IMR-90 (cell line): ENCODE data around the gene LAMC3. TPM values are rescaled to one million over a fixed set of nuclear protein-coding genes. Genes with fewer than 3 reads are reported as not detected.

Source experiments
- ATAC-seq: fragments of 200-7000 bp; cut with Tn5 transposase; 2 replicates; pipeline ENCODE4 v1.9.1; 2020; ENCODE audit warnings: low read depth, mild to moderate bottlenecking, moderate library complexity
- BruUV-seq: library from RNA; stranded (reverse); fragments of 400-500 nt; replicated peaks from 2 replicates; lab custom pipeline; 2021; lab: Mats Ljungman, UMichigan
- CTCF ChIA-PET: fragments of 300-600 bp; formaldehyde crosslinking; extraction: SDS; loops from one replicate; lab custom pipeline; 2021; ENCODE audit warnings: antibody characterized with exemption; lab: Yijun Ruan, JAX
- POLR2A ChIA-PET: fragments of 300-600 bp; sonication (Branson Sonifier 250); formaldehyde crosslinking; loops from one replicate; lab custom pipeline; 2022; ENCODE audit warnings: antibody characterized with exemption; ENCODE audit not compliant: unreplicated experiment; lab: Charles Lee
- DNase-seq: peaks from one replicate; pipeline ENCODE4 v3.0.0; 2013
- H2AFZ ChIP-seq: replicated peaks from 2 replicates; pipeline ENCODE3; 2013; ENCODE audit warnings: low read length, mild to moderate bottlenecking; ENCODE audit not compliant: poor library complexity
- H2AK5ac ChIP-seq: 2 replicates; pipeline ENCODE4 v1.6.1; 2013; ENCODE audit warnings: low read depth, low read length, inconsistent platforms
- H2AK9ac ChIP-seq: replicated peaks from 2 replicates; pipeline ENCODE3; 2013; ENCODE audit warnings: mild to moderate bottlenecking, low read depth, low read length, moderate library complexity; ENCODE audit not compliant: poor library complexity
- H2BK120ac ChIP-seq: 2 replicates; pipeline ENCODE4 v1.6.1; 2013; ENCODE audit warnings: low read depth, low read length, inconsistent platforms
- H2BK15ac ChIP-seq: 3 replicates; pipeline ENCODE4 v1.6.1; 2013; ENCODE audit warnings: low read depth, low read length, inconsistent platforms
- H2BK20ac ChIP-seq: 2 replicates; pipeline ENCODE4 v1.6.1; 2013; ENCODE audit warnings: low read depth, mild to moderate bottlenecking, inconsistent platforms, low read length, moderate library complexity
- H2BK5ac ChIP-seq: 2 replicates; pipeline ENCODE4 v1.6.1; 2013; ENCODE audit warnings: mild to moderate bottlenecking, low read depth, low read length, inconsistent platforms; ENCODE audit not compliant: poor library complexity, severe bottlenecking
- H3K14ac ChIP-seq: replicated peaks from 2 replicates; pipeline ENCODE4 v1.6.1; 2013; ENCODE audit warnings: low read depth, low read length, inconsistent platforms
- H3K18ac ChIP-seq: 2 replicates; pipeline ENCODE4 v1.6.1; 2013; ENCODE audit warnings: low read depth, low read length, control low read depth
- H3K23ac ChIP-seq: 2 replicates; pipeline ENCODE4 v1.6.1; 2013; ENCODE audit warnings: low read depth, low read length, inconsistent platforms
- H3K27ac ChIP-seq: 2 replicates; pipeline ENCODE4 v1.5.1; 2013; ENCODE audit warnings: mild to moderate bottlenecking, control low read depth, low read length; ENCODE audit not compliant: insufficient read depth
- H3K27me3 ChIP-seq: 2 replicates; pipeline ENCODE4 v1.6.1; 2013; ENCODE audit warnings: low read length; ENCODE audit not compliant: control insufficient read depth, insufficient read depth
- H3K36me3 ChIP-seq: 2 replicates; pipeline ENCODE4 v1.6.1; 2013; ENCODE audit warnings: low read length, mixed read lengths; ENCODE audit not compliant: control insufficient read depth, insufficient read depth
- H3K4ac ChIP-seq: 2 replicates; pipeline ENCODE4 v1.6.1; 2013; ENCODE audit warnings: low read depth, low read length, inconsistent platforms
- H3K4me1 ChIP-seq: 2 replicates; pipeline ENCODE4 v1.6.1; 2013; ENCODE audit warnings: low read length, mixed read lengths; ENCODE audit not compliant: control insufficient read depth, insufficient read depth
- H3K4me2 ChIP-seq: 2 replicates; pipeline ENCODE4 v1.6.1; 2013; ENCODE audit warnings: low read depth, mild to moderate bottlenecking, control low read depth, low read length, moderate library complexity
- H3K4me3 ChIP-seq: 2 replicates; pipeline ENCODE4 v1.5.1; 2013; ENCODE audit warnings: low read depth, mild to moderate bottlenecking, control low read depth, low read length, moderate library complexity; ENCODE audit not compliant: insufficient read depth
- H3K56ac ChIP-seq: 2 replicates; pipeline ENCODE4 v1.6.1; 2013; ENCODE audit warnings: low read length, inconsistent platforms; ENCODE audit not compliant: insufficient read depth; ENCODE audit errors: extremely low read depth
- H3K79me1 ChIP-seq, 2 experiments: 2 replicates each; pipeline ENCODE4 v1.6.1; 2013; ENCODE audit warnings: low read length in 2 of 2, inconsistent platforms in 1 of 2, low read depth in 1 of 2
- H3K9ac ChIP-seq: 2 replicates; pipeline ENCODE4 v1.6.1; 2013; ENCODE audit warnings: low read depth, low read length, control low read depth
- H3K9me1 ChIP-seq: 2 replicates; pipeline ENCODE4 v1.6.1; 2013; ENCODE audit warnings: low read length, inconsistent platforms; ENCODE audit not compliant: insufficient read depth
- H3K9me3 ChIP-seq: 2 replicates; pipeline ENCODE4 v1.6.1; 2013; ENCODE audit warnings: low read length; ENCODE audit not compliant: control insufficient read depth, insufficient read depth
- H4K20me1 ChIP-seq: 2 replicates; pipeline ENCODE4 v1.6.1; 2013; ENCODE audit warnings: low read length, inconsistent platforms; ENCODE audit not compliant: insufficient read depth
- H4K5ac ChIP-seq: 2 replicates; pipeline ENCODE4 v1.6.1; 2013; ENCODE audit warnings: mild to moderate bottlenecking, low read depth, low read length, control low read depth
- H4K8ac ChIP-seq, 2 experiments: 2 replicates each; pipeline ENCODE4 v1.6.1; 2013; ENCODE audit warnings: low read depth in 2 of 2, low read length in 2 of 2, control low read depth in 1 of 2, inconsistent platforms in 1 of 2
- H4K91ac ChIP-seq: 2 replicates; pipeline ENCODE4 v1.6.1; 2013; ENCODE audit warnings: low read depth, low read length, inconsistent platforms; ENCODE audit not compliant: insufficient read depth
- BHLHE40 ChIP-seq: fragments of 150-350 bp; IDR thresholded peaks from 2 replicates; pipeline ENCODE4 v1.6.1; 2016; ENCODE audit warnings: mild to moderate bottlenecking, low read depth, low read length
- CEBPB ChIP-seq: IDR thresholded peaks from 2 replicates; pipeline ENCODE4 v1.6.1; 2012; ENCODE audit warnings: low read depth, low read length, improper control_type of control experiment
- CHD1 ChIP-seq: IDR thresholded peaks from 2 replicates; pipeline ENCODE4 v1.6.1; 2012; ENCODE audit warnings: low read depth, low read length, improper control_type of control experiment
- CTCF ChIP-seq: conservative IDR thresholded peaks from 2 replicates; pipeline ENCODE4 v1.5.1; 2012; ENCODE audit warnings: mild to moderate bottlenecking, low read depth, low read length, improper control_type of control experiment
- FOS ChIP-seq: fragments of 150-350 bp; IDR thresholded peaks from 2 replicates; pipeline ENCODE4 v1.6.1; 2016; ENCODE audit warnings: low read depth, low read length
- MXI1 ChIP-seq: IDR thresholded peaks from 2 replicates; pipeline ENCODE4 v1.6.1; 2012; ENCODE audit warnings: low read depth, mild to moderate bottlenecking, low read length, moderate library complexity, borderline replicate concordance
- NFE2L2 ChIP-seq: fragments of 150-350 bp; IDR thresholded peaks from 2 replicates; pipeline ENCODE4 v1.6.1; 2016; ENCODE audit warnings: low read depth, mild to moderate bottlenecking, low read length
- POLR2A ChIP-seq: IDR thresholded peaks from 2 replicates; pipeline ENCODE4 v1.6.1; 2012; ENCODE audit warnings: mild to moderate bottlenecking, low read depth, low read length
- RAD21 ChIP-seq: IDR thresholded peaks from 2 replicates; pipeline ENCODE4 v1.6.1; 2012; ENCODE audit warnings: low read length, improper control_type of control experiment
- RFX5 ChIP-seq: IDR thresholded peaks from 2 replicates; pipeline ENCODE4 v1.8.0; 2012; ENCODE audit warnings: low read depth, mild to moderate bottlenecking, low read length, moderate library complexity
- SMC3 ChIP-seq: fragments of 150-350 bp; IDR thresholded peaks from 2 replicates; pipeline ENCODE4 v1.6.1; 2016; ENCODE audit warnings: low read depth, mild to moderate bottlenecking, antibody characterized with exemption, low read length, moderate library complexity
- USF2 ChIP-seq: fragments of 150-350 bp; IDR thresholded peaks from 2 replicates; pipeline ENCODE4 v1.6.1; 2017; ENCODE audit warnings: mild to moderate bottlenecking, antibody characterized with exemption, low read length, low read depth
- WGBS, 2 experiments: methylation state at CpG; one replicate each; pipeline versions ENCODE4 v1.1.5 to v1.1.7; 2013; ENCODE audit warnings: missing lambda C conversion rate in 2 of 2; ENCODE audit not compliant: insufficient read length in 1 of 2; ENCODE audit errors: extremely low coverage in 2 of 2; 5-methylcytosine and 5-hydroxymethylcytosine counted together
- dilution Hi-C: fragments of 300-500 bp; cut with HindIII; formaldehyde crosslinking; loops from one replicate; pipeline ENCODE4 v1.14.3; 2018; ENCODE audit warnings: low sequenced_read_pairs; ENCODE audit not compliant: unreplicated experiment
- in situ Hi-C: fragments of 300-500 bp; cut with MboI; formaldehyde crosslinking; loops from 3 replicates; pipeline ENCODE4 v1.14.3; 2019; ENCODE audit warnings: low sequenced_read_pairs, inconsistent platforms, mixed read lengths
- intact Hi-C: fragments of 100-400 bp; cut with micrococcal nuclease; formaldehyde crosslinking; loops from 2 replicates; pipeline ENCODE4 v1.10.0; 2022
- polyA plus RNA-seq, 3 experiments: library from polyadenylated mRNA; depleted of rRNA; stranded (reverse); fragments of >200 nt; gene quantifications; 2 replicates each; pipeline ENCODE4 v1.2.3, GENCODE V29; 2012; ENCODE audit warnings: low replicate concordance in 1 of 3
- total RNA-seq: library from RNA; depleted of rRNA; stranded (reverse); fragments of >200 nt; gene quantifications from 2 replicates; pipeline ENCODE4 v1.2.3, GENCODE V29; 2012

LAMC3 gene
- total and polyA plus RNA-seq, 2 of the 4 experiments (the other 2 are of a cell fraction) = not detected

GRCh38 chr9:131050831-131051230 is 41.9 kb downstream of the LAMC3 start:
- no peak overlapping the region for H4K5ac ChIP-seq
- H3K79me1 ChIP-seq = no peaks in the 10 kb centered on the region
- in situ Hi-C loops (no loop called here), intact Hi-C loops (no loop called here), dilution Hi-C loops (no loop called here)
- no peak overlapping the region for H3K4me3 ChIP-seq
- H2AFZ ChIP-seq = no peak overlapping the region
- no peaks in the 10 kb centered on the region for H3K9me1 ChIP-seq
- H3K27ac ChIP-seq = no peak overlapping the region
- no peak overlapping the region for H2BK5ac ChIP-seq
- no peak overlapping the region for H3K14ac ChIP-seq
- no peak overlapping the region for H3K4ac ChIP-seq
- no peak overlapping the region for H2BK20ac ChIP-seq
- H3K9ac ChIP-seq = no peak overlapping the region
- H3K56ac ChIP-seq = no peak overlapping the region
- no peak overlapping the region for H2BK15ac ChIP-seq
- no peak for DNase-seq
- H4K20me1 ChIP-seq = no peaks in the 10 kb centered on the region
- H4K8ac ChIP-seq = no peak overlapping the region
- no peak for ATAC-seq
- H4K91ac ChIP-seq = no peak overlapping the region
- WGBS, 2 experiments = 81% methylated on average over 4 of the region's 17 CpGs; no CpG with 5 or more reads in 1 of the 2 experiments
- H2BK120ac ChIP-seq = no peak overlapping the region
- no peak overlapping the region for H2AK9ac ChIP-seq
- no peak overlapping the region for H3K18ac ChIP-seq
- peaks cover 5% of the 10 kb centered on the region for H3K9me3 ChIP-seq
- BruUV-seq = no TSS peak
- ChIA-PET POLR2A (no interaction called here), CTCF (no interaction called here)
- no peaks in the 10 kb centered on the region for H3K36me3 ChIP-seq
- H3K4me1 ChIP-seq = no peaks in the 10 kb centered on the region; the same call in 1 of the 2 replicates
- no peak overlapping the region for H2AK5ac ChIP-seq
- peaks cover 25% of the 10 kb centered on the region for H3K27me3 ChIP-seq
- H3K23ac ChIP-seq = no peak overlapping the region
- H3K4me2 ChIP-seq = no peak overlapping the region
- no peak for TF ChIP-seq RFX5
- TF ChIP-seq CHD1 = no peak
- TF ChIP-seq POLR2A = no peak
- no peak for TF ChIP-seq BHLHE40
- no peak for TF ChIP-seq SMC3
- no peak for TF ChIP-seq CEBPB
- TF ChIP-seq MXI1 = no peak
- TF ChIP-seq FOS = no peak
- no peak for TF ChIP-seq USF2
- TF ChIP-seq RAD21 = no peak
- no peak for TF ChIP-seq CTCF
- no peak for TF ChIP-seq NFE2L2
